PFSK-1 (cell line): ENCODE results near the gene ACY1.

Experiments
- FOXP2 ChIP-seq: optimal IDR thresholded peaks from 2 replicates; pipeline ENCODE3; 2011; ENCODE audit warnings: borderline replicate concordance, control low read depth, inconsistent platforms; ENCODE audit not compliant: insufficient read depth; ENCODE audit errors: extremely low read length, extremely low read depth
- POLR2AphosphoS5 ChIP-seq: IDR thresholded peaks from 2 replicates; pipeline ENCODE4 v1.6.1; 2012; ENCODE audit warnings: low read depth, mild to moderate bottlenecking, control low read depth, low read length, moderate library complexity
- SIN3A ChIP-seq: IDR thresholded peaks from 2 replicates; pipeline ENCODE4 v1.6.1; 2012; ENCODE audit warnings: mild to moderate bottlenecking, low read length, moderate library complexity, borderline replicate concordance; ENCODE audit not compliant: insufficient read depth
- TAF1 ChIP-seq: IDR thresholded peaks from 2 replicates; pipeline ENCODE4 v1.6.1; 2012; ENCODE audit warnings: low read length, control low read depth, borderline replicate concordance; ENCODE audit not compliant: insufficient read depth
- TF ChIP-seq, protein P1 (sequence below), 2 experiments: IDR thresholded peaks; 2 replicates each; pipeline versions ENCODE4 v1.6.1 to v1.8.0; 2011 to 2012; ENCODE audit warnings: low read depth in 2 of 2, low read length in 2 of 2, control low read depth in 1 of 2, inconsistent platforms in 1 of 2, mild to moderate bottlenecking in 1 of 2, moderate library complexity in 1 of 2; ENCODE audit not compliant: insufficient read depth in 1 of 2

DNA sequence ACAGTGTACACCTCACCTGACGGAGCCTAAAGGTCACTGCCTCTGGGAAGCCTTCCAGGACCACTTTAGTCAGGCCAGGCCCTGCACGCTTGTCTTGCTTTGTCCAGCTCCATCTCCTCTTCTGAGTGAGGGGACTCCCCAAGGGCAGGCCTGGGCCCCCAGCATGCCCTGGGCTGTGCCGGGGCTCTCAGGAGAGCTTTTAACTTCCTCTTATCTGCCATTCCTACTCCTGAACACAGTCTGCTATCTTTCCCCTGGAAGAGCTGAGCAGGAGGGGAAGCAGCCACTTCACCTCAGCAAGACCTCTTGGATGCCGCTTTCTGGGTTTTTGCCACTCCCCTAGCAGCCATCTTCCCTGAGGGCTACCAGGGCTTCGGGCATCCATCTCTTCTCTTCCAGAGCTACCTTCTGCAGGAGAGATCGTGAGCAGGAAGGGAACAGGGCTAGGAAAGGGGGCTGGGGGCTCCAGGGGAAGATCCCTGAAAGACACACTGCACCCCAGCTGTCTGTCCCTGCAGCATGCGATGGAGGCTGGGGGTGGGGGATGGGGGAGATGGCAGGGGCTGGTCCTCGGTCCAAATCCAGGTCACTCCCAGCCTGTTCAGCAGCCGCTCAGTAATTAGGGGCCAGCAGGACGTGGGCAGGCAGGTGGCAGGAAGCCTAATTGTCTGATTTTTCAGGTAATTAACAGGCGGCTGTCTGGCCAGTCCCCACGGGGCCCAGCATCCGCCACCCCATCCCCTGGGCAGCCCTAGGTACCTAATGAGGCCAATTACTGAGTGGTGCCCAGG lies 32.3 kb downstream of the ACY1 start:
- TF ChIP-seq POLR2AphosphoS5 = no peak
- TF ChIP-seq TAF1 = no peak
- TF ChIP-seq, protein P1, sequence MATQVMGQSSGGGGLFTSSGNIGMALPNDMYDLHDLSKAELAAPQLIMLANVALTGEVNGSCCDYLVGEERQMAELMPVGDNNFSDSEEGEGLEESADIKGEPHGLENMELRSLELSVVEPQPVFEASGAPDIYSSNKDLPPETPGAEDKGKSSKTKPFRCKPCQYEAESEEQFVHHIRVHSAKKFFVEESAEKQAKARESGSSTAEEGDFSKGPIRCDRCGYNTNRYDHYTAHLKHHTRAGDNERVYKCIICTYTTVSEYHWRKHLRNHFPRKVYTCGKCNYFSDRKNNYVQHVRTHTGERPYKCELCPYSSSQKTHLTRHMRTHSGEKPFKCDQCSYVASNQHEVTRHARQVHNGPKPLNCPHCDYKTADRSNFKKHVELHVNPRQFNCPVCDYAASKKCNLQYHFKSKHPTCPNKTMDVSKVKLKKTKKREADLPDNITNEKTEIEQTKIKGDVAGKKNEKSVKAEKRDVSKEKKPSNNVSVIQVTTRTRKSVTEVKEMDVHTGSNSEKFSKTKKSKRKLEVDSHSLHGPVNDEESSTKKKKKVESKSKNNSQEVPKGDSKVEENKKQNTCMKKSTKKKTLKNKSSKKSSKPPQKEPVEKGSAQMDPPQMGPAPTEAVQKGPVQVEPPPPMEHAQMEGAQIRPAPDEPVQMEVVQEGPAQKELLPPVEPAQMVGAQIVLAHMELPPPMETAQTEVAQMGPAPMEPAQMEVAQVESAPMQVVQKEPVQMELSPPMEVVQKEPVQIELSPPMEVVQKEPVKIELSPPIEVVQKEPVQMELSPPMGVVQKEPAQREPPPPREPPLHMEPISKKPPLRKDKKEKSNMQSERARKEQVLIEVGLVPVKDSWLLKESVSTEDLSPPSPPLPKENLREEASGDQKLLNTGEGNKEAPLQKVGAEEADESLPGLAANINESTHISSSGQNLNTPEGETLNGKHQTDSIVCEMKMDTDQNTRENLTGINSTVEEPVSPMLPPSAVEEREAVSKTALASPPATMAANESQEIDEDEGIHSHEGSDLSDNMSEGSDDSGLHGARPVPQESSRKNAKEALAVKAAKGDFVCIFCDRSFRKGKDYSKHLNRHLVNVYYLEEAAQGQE (IDR thresholded peaks at IDR 0.05; ENCODE audit: insufficient read depth in 1 of 2, low read depth in 2 of 2, low read length in 2 of 2) = no peak
- no peak for TF ChIP-seq SIN3A
- no peak for TF ChIP-seq FOXP2
